ENCODE data around the gene PTGES2.
"Not testable (repeated sequence)": the region's sequence is repeated elsewhere in the genome, so short reads cannot be mapped to it uniquely, and the experiment has no call there.

Gene PTGES2

GRCh38 chr9:128120741-128121465 lies 6.6 kb downstream of the PTGES2 start:
- FAIRE-seq (no peak), DNase-seq (ENCODE audit: insufficient read length, low spot score) (no peak)

DNA sequence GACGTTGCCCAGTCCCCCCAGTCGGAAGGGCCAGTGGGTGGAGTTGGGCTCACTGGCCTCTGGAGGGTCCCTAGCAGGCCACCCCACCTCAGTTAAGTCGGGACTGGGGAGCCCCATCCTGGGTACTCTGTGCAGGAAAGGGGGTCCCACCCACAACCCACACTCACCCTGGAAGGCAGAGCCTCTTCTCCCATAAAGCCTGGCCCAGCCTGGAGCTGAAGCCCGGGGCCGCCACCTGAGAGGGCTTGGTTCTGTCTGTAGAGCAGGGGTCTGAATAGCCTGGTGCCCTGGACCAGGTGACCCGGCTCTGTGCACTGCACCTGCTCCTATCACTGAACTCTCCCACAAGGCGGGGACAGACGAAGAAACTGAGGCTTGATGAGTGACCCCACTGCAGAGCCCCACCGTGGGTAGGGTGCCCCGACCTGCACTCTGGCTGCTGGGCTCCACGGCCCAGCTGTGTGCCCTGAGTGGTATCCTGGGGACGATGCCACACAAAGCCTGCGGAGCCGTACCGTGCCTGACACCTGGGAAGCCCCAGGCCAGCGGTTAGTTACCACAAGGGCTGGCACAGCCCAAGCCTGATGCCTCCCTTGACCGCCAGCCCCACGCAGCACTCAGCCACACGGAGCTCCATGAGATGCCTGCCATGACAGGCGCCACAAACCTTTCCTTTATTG lies 7.3 kb downstream of the PTGES2 start:
- DNase-seq (ENCODE audit: insufficient read length, low spot score) (no peak), FAIRE-seq (no peak)

DNA sequence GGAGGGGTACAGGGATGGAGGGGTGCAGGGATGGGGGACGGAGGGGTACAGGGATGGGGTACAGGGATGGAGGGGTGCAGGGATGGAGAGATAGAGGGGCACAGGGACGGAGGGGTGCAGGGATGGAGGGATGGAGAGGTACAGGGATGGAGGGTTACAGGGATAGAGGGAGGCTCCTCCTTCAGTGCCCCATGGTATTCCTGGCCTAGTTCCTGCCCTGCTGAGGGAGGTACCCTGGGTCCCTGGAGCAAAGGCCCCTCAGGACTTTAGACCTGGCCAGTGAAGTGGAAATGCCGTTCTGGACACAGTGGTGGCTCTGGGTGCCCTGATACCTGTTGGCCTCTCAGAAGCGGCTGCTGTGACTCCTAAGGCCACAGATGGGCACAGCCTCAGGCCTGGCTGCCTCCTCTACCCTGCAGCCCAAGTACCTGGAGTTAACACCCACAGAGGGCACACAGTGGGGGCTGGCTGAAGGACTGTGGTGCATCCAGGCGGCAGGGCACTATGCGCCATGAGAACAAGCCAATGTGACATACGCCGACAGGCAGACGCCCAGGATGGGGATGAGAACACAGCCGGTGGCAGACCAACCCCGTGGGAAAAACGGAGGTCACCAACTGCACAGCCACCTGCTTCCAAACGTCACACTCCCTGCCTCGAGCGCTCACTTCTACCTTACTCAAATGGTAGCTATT lies 8.4 kb downstream of the PTGES2 start:
- no peak for DNase-seq (ENCODE audit: insufficient read length, low spot score)
- no peak for FAIRE-seq

GRCh38 chr9:128118472-128118857 lies 9.1 kb downstream of the PTGES2 start:
- FAIRE-seq (no peak), DNase-seq (ENCODE audit: insufficient read length, low spot score) (no peak)

DNA sequence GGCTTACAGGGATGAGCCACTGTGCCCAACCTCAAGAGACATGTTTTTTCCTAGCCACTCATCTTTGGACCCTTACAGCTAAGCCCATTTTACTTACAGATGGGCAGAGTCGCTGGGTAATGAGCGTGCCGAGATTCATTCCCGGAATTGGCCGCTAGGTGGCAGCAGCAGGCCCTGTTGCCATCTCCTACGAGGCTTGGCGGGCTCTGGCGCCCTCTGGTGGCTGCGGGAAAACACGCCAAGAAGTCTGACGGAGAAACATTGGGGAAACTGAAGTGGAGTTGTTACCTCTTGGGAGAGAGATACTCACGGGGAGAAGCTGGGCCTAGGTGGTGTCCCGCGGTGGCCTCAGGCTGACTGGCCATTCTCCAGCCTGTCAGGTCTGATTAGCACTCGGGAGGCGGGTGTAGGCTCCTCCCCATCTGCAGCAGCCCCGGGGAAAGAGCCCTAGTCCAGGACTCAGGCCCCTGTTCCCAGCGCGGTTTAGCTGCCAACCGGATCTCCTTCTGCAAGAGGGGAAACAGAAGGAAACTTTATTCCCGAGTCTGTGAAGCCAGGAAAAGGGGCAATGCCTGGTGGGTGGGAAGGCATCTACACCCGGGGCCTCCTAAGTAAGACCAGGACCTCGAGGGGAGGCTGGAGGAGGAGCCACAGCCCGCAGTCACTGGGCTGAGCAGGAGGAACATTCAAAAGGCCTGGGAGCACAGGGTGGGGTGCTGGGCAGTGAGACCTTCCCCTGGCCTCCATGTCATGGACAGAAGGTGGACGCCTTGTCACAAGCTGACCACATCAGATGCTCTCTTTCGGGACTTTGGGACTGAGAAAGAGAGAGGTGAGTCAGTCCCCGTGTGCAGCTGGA lies 9.7 kb downstream of the PTGES2 start:
- DNase-seq (ENCODE audit: insufficient read length, low spot score) (peak; percentile 94), FAIRE-seq (peak; percentile 95)

DNA sequence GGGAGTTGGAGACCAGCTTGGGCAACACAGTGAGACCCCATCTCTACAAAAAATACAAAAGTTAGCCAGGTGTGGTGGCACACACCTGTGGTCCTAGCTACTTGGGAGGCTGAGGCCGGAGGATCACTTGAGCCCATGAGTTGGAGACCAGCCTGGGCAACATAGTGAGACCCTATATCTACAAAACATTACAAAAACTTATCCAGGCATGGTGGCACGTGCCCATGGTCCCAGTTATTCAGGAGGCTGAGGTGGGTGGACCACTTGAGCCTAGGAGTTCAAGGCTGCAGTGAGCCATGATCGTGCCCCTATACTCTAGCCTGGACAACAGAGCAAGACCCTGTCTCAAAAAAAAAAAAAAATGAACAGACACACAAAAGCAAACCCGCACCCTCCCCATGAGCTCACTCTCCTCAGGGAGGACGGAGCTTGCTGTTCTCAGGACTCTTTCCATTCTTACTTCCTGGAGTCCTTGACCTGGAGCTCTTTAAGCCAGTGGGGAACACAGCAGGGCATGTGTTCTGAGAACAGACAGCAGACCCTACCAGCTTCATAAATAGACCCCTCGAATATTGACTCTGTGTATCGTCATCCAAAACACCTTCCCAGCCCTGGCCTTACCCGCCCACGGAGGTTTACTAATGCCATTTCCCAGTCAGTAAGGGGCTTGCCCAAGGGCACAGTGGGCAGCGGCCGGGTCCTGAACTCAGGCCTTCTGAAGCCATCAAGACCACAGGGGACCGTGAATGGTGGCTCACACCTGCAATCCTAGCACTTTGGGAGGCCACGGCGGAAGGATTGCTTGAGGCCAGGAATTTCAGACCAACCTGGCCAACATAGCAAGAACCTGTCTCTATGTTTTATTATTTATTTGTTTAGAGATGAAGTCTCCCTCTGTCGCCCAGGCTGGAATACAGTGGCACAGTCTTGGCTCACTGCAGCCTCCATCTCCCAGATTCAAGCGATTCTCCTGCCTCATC lies 11.1 kb downstream of the PTGES2 start:
- no peak for DNase-seq (ENCODE audit: insufficient read length, low spot score)
- no peak for FAIRE-seq

GRCh38 chr9:128115187-128116103 lies 12.1 kb downstream of the PTGES2 start:
- DNase-seq (ENCODE audit: insufficient read length, low spot score), result no peak
- no peak for FAIRE-seq

GRCh38 chr9:128114326-128115186 lies 13.0 kb downstream of the PTGES2 start:
- FAIRE-seq, result no peak

GRCh38 chr9:128113526-128114325 lies 13.8 kb downstream of the PTGES2 start:
- DNase-seq (ENCODE audit: insufficient read length, low spot score) (no peak), FAIRE-seq (no peak)

More at GRCh38 chr9:128114326-128115186, 13.0 kb downstream of the PTGES2 start:
- DNase-seq (ENCODE audit: insufficient read length, low spot score), result no peak

DNA sequence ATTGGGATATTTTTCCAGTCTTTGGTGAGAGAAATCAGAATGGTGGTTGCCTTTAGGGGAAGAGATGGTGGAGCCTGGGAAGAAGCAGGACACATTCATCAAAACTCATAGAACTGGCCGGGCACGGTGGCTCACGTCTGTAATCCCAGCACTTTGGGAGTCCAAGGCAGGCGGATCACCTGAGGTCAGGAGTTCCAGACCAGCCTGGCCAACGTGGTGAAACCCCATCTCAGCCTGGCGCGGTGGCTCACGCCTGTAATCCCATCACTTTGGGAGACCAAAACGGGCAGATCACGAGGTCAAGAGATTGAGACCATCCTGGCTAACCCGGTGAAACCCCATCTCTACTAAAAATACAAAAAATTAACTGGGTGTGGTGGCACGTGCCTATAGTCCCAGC lies 15.8 kb downstream of the PTGES2 start:
- not testable (repeated sequence) for DNase-seq (ENCODE audit: insufficient read length, low spot score); FAIRE-seq

- DNase-seq (ENCODE audit: insufficient read length, low spot score), result no peak
- FAIRE-seq, result no peak
These were observed 18.3 kb downstream of the PTGES2 start for GRCh38 chr9:128109050-128109709.

GRCh38 chr9:128108269-128109049 lies 19.1 kb downstream of the PTGES2 start:
- DNase-seq (ENCODE audit: insufficient read length, low spot score) (no peak), FAIRE-seq (no peak)

DNA sequence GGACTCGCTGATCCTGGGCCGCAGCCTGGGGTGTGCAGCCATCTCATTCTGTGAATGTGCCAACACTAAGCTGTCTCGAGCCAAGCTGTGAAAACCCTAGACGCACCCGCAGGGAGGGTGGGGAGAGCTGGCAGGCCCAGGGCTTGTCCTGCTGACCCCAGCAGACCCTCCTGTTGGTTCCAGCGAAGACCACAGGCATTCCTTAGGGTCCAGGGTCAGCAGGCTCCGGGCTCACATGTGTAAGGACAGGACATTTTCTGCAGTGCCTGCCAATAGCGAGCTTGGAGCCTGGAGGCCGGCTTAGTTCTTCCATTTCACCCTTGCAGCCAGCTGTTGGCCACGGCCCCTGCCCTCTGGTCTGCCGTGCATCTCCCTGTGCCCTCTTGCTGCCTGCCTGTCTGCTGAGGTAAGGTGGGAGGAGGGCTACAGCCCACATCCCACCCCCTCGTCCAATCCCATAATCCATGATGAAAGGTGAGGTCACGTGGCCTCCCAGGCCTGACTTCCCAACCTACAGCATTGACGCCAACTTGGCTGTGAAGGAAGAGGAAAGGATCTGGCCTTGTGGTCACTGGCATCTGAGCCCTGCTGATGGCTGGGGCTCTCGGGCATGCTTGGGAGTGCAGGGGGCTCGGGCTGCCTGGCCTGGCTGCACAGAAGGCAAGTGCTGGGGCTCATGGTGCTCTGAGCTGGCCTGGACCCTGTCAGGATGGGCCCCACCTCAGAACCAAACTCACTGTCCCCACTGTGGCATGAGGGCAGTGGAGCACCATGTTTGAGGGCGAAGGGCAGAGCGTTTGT lies 19.9 kb downstream of the PTGES2 start:
- DNase-seq (ENCODE audit: insufficient read length, low spot score) (no peak), FAIRE-seq (no peak)

GRCh38 chr9:128106940-128107467 lies 20.5 kb downstream of the PTGES2 start:
- DNase-seq (ENCODE audit: insufficient read length, low spot score), result no peak

More at GRCh38 chr9:128106940-128107467, 20.5 kb downstream of the PTGES2 start:
- no peak for FAIRE-seq
